ENCODE measurements around the gene PSMG2. TPM values are rescaled to one million over a fixed set of nuclear protein-coding genes. Genes with fewer than 3 reads are reported as not detected.

The PSMG2 gene
- total and polyA plus RNA-seq, 7 donors = 78.1 to 105 (median 90.7) TPM

DNA sequence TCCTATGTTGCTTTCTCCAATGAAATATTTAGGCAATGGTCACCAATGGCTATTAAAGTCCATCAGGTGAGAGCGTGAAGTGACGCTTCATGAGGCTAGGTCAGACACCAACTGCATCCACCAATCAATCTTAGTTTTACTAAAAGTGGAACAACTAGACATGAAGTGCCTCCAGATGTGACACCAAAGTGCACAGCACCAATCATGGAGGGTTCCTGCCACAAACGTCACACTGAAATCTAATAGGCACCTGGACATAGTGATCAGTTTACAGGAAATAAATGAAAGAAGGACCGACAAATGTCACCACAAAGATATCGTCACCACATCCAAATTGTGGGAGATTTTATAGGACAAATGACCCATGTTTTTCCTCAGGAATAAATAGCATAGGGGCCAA lies 70.5 kb downstream of the PSMG2 start:
- H3K27me3 ChIP-seq = no peaks in the 10 kb centered on the region
- intact Hi-C loops (cut with DNase I) = no loop called here
- no peaks in the 10 kb centered on the region for H3K9me3 ChIP-seq
- no peak overlapping the region for H3K4me3 ChIP-seq
- WGBS, 2 donors = 91 to 93% methylated on average over 5 of the region's 5 CpGs
- H3K27ac ChIP-seq = no peak overlapping the region
- no peak for DNase-seq
- TF ChIP-seq EP300 (IDR thresholded peaks at IDR 0.05) = no peak
- no peak for TF ChIP-seq POLR2AphosphoS5 (IDR thresholded peaks at IDR 0.05)
- TF ChIP-seq, protein P1, sequence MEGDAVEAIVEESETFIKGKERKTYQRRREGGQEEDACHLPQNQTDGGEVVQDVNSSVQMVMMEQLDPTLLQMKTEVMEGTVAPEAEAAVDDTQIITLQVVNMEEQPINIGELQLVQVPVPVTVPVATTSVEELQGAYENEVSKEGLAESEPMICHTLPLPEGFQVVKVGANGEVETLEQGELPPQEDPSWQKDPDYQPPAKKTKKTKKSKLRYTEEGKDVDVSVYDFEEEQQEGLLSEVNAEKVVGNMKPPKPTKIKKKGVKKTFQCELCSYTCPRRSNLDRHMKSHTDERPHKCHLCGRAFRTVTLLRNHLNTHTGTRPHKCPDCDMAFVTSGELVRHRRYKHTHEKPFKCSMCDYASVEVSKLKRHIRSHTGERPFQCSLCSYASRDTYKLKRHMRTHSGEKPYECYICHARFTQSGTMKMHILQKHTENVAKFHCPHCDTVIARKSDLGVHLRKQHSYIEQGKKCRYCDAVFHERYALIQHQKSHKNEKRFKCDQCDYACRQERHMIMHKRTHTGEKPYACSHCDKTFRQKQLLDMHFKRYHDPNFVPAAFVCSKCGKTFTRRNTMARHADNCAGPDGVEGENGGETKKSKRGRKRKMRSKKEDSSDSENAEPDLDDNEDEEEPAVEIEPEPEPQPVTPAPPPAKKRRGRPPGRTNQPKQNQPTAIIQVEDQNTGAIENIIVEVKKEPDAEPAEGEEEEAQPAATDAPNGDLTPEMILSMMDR (IDR thresholded peaks at IDR 0.05) = no peak
- TF ChIP-seq POLR2A (IDR thresholded peaks at IDR 0.05) = no peak
- H3K4me1 ChIP-seq = no peaks in the 10 kb centered on the region
- H3K36me3 ChIP-seq = no peaks in the 10 kb centered on the region

DNA sequence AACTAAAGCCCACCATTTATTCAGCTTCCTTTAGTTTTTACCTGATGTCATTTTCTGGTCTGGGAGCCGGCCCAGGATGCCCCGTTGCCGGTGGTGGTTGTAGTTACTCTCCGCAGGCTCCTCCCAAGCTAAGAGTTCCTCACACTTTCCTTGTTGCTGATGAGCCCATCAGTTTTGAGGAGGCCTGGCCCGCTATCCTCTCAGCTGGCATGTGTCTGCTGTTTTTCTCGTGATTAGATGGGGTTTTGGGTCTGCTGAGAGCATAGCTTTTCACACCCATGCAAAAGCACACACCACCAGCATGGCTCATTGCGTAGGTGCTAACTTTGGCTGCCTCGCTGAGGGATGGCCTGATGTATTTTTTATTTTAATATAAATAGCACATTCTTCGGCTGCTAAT lies 72.1 kb downstream of the PSMG2 start:
- no peaks in the 10 kb centered on the region for H3K27me3 ChIP-seq
- H3K4me1 ChIP-seq = no peaks in the 10 kb centered on the region
- intact Hi-C loops (cut with DNase I) = no loop called here
- no peak overlapping the region for H3K4me3 ChIP-seq
- no peak for DNase-seq
- no peak for TF ChIP-seq POLR2A (IDR thresholded peaks at IDR 0.05)
- TF ChIP-seq, protein P1 (IDR thresholded peaks at IDR 0.05) = no peak
- no peak for TF ChIP-seq POLR2AphosphoS5 (IDR thresholded peaks at IDR 0.05)
- no peak for TF ChIP-seq EP300 (IDR thresholded peaks at IDR 0.05)
- no peaks in the 10 kb centered on the region for H3K36me3 ChIP-seq
- WGBS, 2 donors = 89 to 92% methylated on average over 9 of the region's 9 CpGs
- no peak overlapping the region for H3K27ac ChIP-seq
- no peaks in the 10 kb centered on the region for H3K9me3 ChIP-seq

Small RNA genes lying within 50 kb of the gene (small RNA-seq; reads per million reads assigned to genes)
- gene RF00019 = 0 reads per million in 3 donors

Other genes starting within 250 kb of the PSMG2 start
- gene SPIRE1, start 44.9 kb upstream of the PSMG2 start, total RNA-seq = 10 to 100 TPM; 22.7 to 31.6 (median 24.8) TPM
- gene SPIRE1, start 44.9 kb upstream of the PSMG2 start, polyA plus RNA-seq = 1 to 10 TPM; 2.1 to 5.4 (median 3.5) TPM
- gene CEP76, start 319 bp upstream of the PSMG2 start, total RNA-seq = 1 to 10 TPM; 5.8 to 9.1 (median 8.1) TPM
- gene CEP76, start 319 bp upstream of the PSMG2 start, polyA plus RNA-seq = 1 to 10 TPM; 2.4 to 4.9 (median 4.0) TPM
- 10 to 100 TPM; 20.0 to 31.0 (median 21.0) TPM for gene PTPN2, start 181.2 kb downstream of the PSMG2 start, total RNA-seq
- 10 to 100 TPM; 31.4 to 43.1 (median 42.6) TPM for gene PTPN2, start 181.2 kb downstream of the PSMG2 start, polyA plus RNA-seq
- 10 to 100 TPM; 15.3 to 38.1 (median 20.3) TPM for gene SEH1L, start 245.0 kb downstream of the PSMG2 start, total RNA-seq
- 10 to 100 TPM; 16.2 to 18.8 (median 16.2) TPM for gene SEH1L, start 245.0 kb downstream of the PSMG2 start, polyA plus RNA-seq